GM12865 (cell line): ENCODE data around the gene KDM3B.
"Not testable (repeated sequence)": the region's sequence is repeated elsewhere in the genome, so short reads cannot be mapped to it uniquely, and the experiment has no call there.

Experiments
- DNase-seq: peaks from one replicate; pipeline ENCODE4 v3.0.0; 2010; ENCODE audit warnings: low read depth
- H3K4me3 ChIP-seq: 2 replicates; pipeline ENCODE4 v1.5.1; 2011; ENCODE audit warnings: mild to moderate bottlenecking, low read depth, low read length, control low read depth
- CTCF ChIP-seq: IDR thresholded peaks from 2 replicates; pipeline ENCODE4 v1.5.1; 2011; ENCODE audit warnings: low read length, control low read depth, low read depth, inconsistent platforms; ENCODE audit not compliant: insufficient read depth; ENCODE audit errors: missing control alignments

KDM3B gene

GRCh38 chr5:138471052-138471361 lies 118.5 kb downstream of the KDM3B start:
- no peak for DNase-seq
- H3K4me3 ChIP-seq: no peak overlapping the region
- TF ChIP-seq CTCF: no peak

GRCh38 chr5:138472353-138472752 lies 119.9 kb downstream of the KDM3B start:
- TF ChIP-seq CTCF: no peak

GRCh38 chr5:138473151-138473550 lies 120.7 kb downstream of the KDM3B start:
- DNase-seq, H3K4me3 ChIP-seq: not testable (repeated sequence)

More at GRCh38 chr5:138472353-138472752, 119.9 kb downstream of the KDM3B start:
- DNase-seq: no peak
- no peak overlapping the region for H3K4me3 ChIP-seq

GRCh38 chr5:138476918-138477317 lies 124.4 kb downstream of the KDM3B start:
- no peak for DNase-seq
- TF ChIP-seq CTCF: no peak
- H3K4me3 ChIP-seq: no peak overlapping the region

GRCh38 chr5:138482638-138483037 lies 130.2 kb downstream of the KDM3B start:
- no peak for TF ChIP-seq CTCF

More at GRCh38 chr5:138482638-138483037, 130.2 kb downstream of the KDM3B start:
- H3K4me3 ChIP-seq: no peak overlapping the region
- no peak for DNase-seq
